ENCODE data around the gene RPTN. TPM values are rescaled to one million over a fixed set of nuclear protein-coding genes. Genes with fewer than 3 reads are reported as not detected.

RPTN gene
- not detected for total RNA-seq

GRCh38 chr1:152159144-152159543 is at the start of gene RPTN:
TSS of gene RPTN (minus strand) at chr1:152159228. CDS start at chr1:152157889, 1,339 bp downstream.

GRCh38 chr1:152115344-152115743 is 43.7 kb downstream of the RPTN start, which contains the start of gene TCHH:
TSS of gene TCHH (minus strand) at chr1:152115444. CDS start at chr1:152114080, 1,364 bp downstream.

Other genes with a start within 250 kb of the RPTN start
- 10 to 100 TPM; 24.7 to 25.8 TPM for gene THEM4, start 249.7 kb downstream of the RPTN start, total RNA-seq
- 100 to 1,000 TPM; 489 to 516 TPM for gene S100A10, start 165.4 kb downstream of the RPTN start, total RNA-seq
- 100 to 1,000 TPM; 304 to 323 TPM for gene S100A11, start 122.2 kb downstream of the RPTN start, total RNA-seq
- gene TCHHL1, start 70.2 kb downstream of the RPTN start, total RNA-seq = not detected
- gene TCHH, start 43.8 kb downstream of the RPTN start, total RNA-seq = under 1 TPM in 1 of 2 experiments, not detected in 1; 0.02 TPM
- gene HRNR, start 65.0 kb upstream of the RPTN start, total RNA-seq = not detected
- gene FLG, start 166.0 kb upstream of the RPTN start, total RNA-seq = not detected
- gene FLG2, start 200.8 kb upstream of the RPTN start, total RNA-seq = not detected